ENCODE results near the gene MAN2B2. TPM values are rescaled to one million over a fixed set of nuclear protein-coding genes. Genes with fewer than 3 reads are reported as not detected.

The MAN2B2 gene
- total RNA-seq = 10 to 100 TPM in 1 of 2 donors, 1 to 10 TPM in 1; 9.2 to 15.0 TPM
- polyA plus RNA-seq (ENCODE audit: insufficient read length in 2 of 2) = 10 to 100 TPM; 20.6 to 22.4 TPM
- long read RNA-seq, donor 1, full-length matches to known transcripts = 2 of 98 reads
- long read RNA-seq, donor 1, partial matches to known transcripts = 5 of 98 reads
- long read RNA-seq, donor 1, other reads (novel, unspliced or antisense) = 91 of 98 reads
- long read RNA-seq, donor 2 = 0 reads
- long read RNA-seq, donor 3, partial matches to known transcripts = 0 of 5 reads
- long read RNA-seq, donor 3, other reads (novel, unspliced or antisense) = 5 of 5 reads
- long read RNA-seq, donor 4 = 0 reads

- peak within 1 kb of the TSS; percentile 76 for H3K4me3 ChIP-seq (ENCODE audit: low read depth, low read length)
- DNase-seq (ENCODE audit: low read depth in 4 of 6, low spot score in 6 of 6) = peak; percentile 38 to 95 (median 74)
- no peaks in the 10 kb centered on the region for H3K27me3 ChIP-seq (ENCODE audit: control insufficient read depth, insufficient read depth, low read length)
- H3K36me3 ChIP-seq (ENCODE audit: control insufficient read depth, insufficient read depth, low read length) = peaks cover 36% of the 10 kb centered on the region
- under 1% methylated on average over 57 of the region's 62 CpGs for WGBS (ENCODE audit: insufficient coverage)
- peaks cover 30% of the 10 kb centered on the region for H3K4me1 ChIP-seq (ENCODE audit: control insufficient read depth, insufficient read depth, low read length)
- no peak within 1 kb of the TSS for H3K27ac ChIP-seq (ENCODE audit: low read depth, low read length)
- H3K9me3 ChIP-seq (ENCODE audit: control insufficient read depth, insufficient read depth, low read length) = no peaks in the 10 kb centered on the region
These were observed at the start of gene MAN2B2 for GRCh38 chr4:6574747-6575502. TSS of gene MAN2B2 (plus strand) at chr4:6575189. CDS start at chr4:6575211, 22 bp downstream.

GRCh38 chr4:6525474-6525873 is 49.5 kb upstream of the MAN2B2 start:
- H3K27me3 ChIP-seq (ENCODE audit: control insufficient read depth, insufficient read depth, low read length) = no peaks in the 10 kb centered on the region
- no peak overlapping the region for H3K4me3 ChIP-seq (ENCODE audit: low read depth, low read length)
- peaks cover 14% of the 10 kb centered on the region for H3K4me1 ChIP-seq (ENCODE audit: control insufficient read depth, insufficient read depth, low read length)
- no peaks in the 10 kb centered on the region for H3K36me3 ChIP-seq (ENCODE audit: control insufficient read depth, insufficient read depth, low read length)
- no peak for DNase-seq (ENCODE audit: low read depth in 4 of 6, low spot score in 6 of 6)
- H3K27ac ChIP-seq (ENCODE audit: low read depth, low read length) = no peak overlapping the region
- 90% methylated on average over 3 of the region's 9 CpGs for WGBS (ENCODE audit: insufficient coverage)
- H3K9me3 ChIP-seq (ENCODE audit: control insufficient read depth, insufficient read depth, low read length) = no peaks in the 10 kb centered on the region

- Histone ChIP-seq H3K9me3 (ENCODE audit: control insufficient read depth, insufficient read depth, low read length) (no peaks in the 10 kb centered on the region), H3K36me3 (ENCODE audit: control insufficient read depth, insufficient read depth, low read length) (no peaks in the 10 kb centered on the region), H3K4me1 (ENCODE audit: control insufficient read depth, insufficient read depth, low read length) (peaks cover 12% of the 10 kb centered on the region), H3K27me3 (ENCODE audit: control insufficient read depth, insufficient read depth, low read length) (no peaks in the 10 kb centered on the region), H3K27ac (ENCODE audit: low read depth, low read length) (no peak overlapping the region), H3K4me3 (ENCODE audit: low read depth, low read length) (no peak overlapping the region)
- DNase-seq (ENCODE audit: low read depth in 4 of 6, low spot score in 6 of 6) = peak in 1 of 6 donors; percentile 49
- 68% methylated on average over 4 of the region's 5 CpGs for WGBS (ENCODE audit: insufficient coverage)
These were observed 48.8 kb upstream of the MAN2B2 start for GRCh38 chr4:6526156-6526555.

GRCh38 chr4:6526671-6527091 is 48.3 kb upstream of the MAN2B2 start:
- Histone ChIP-seq H3K4me1 (ENCODE audit: control insufficient read depth, insufficient read depth, low read length) (peaks cover 12% of the 10 kb centered on the region), H3K4me3 (ENCODE audit: low read depth, low read length) (no peak overlapping the region), H3K27me3 (ENCODE audit: control insufficient read depth, insufficient read depth, low read length) (no peaks in the 10 kb centered on the region), H3K9me3 (ENCODE audit: control insufficient read depth, insufficient read depth, low read length) (no peaks in the 10 kb centered on the region), H3K36me3 (ENCODE audit: control insufficient read depth, insufficient read depth, low read length) (no peaks in the 10 kb centered on the region), H3K27ac (ENCODE audit: low read depth, low read length) (no peak overlapping the region)
- peak in 2 of 6 donors; percentile 24 to 70 for DNase-seq (ENCODE audit: low read depth in 4 of 6, low spot score in 6 of 6)
- WGBS (ENCODE audit: insufficient coverage) = 31% methylated on average over 6 of the region's 9 CpGs

- 94% methylated on average over 4 of the region's 8 CpGs for WGBS (ENCODE audit: insufficient coverage)
- no peaks in the 10 kb centered on the region for H3K27me3 ChIP-seq (ENCODE audit: control insufficient read depth, insufficient read depth, low read length)
- no peak overlapping the region for H3K4me3 ChIP-seq (ENCODE audit: low read depth, low read length)
- H3K36me3 ChIP-seq (ENCODE audit: control insufficient read depth, insufficient read depth, low read length) = no peaks in the 10 kb centered on the region
- no peaks in the 10 kb centered on the region for H3K9me3 ChIP-seq (ENCODE audit: control insufficient read depth, insufficient read depth, low read length)
- H3K27ac ChIP-seq (ENCODE audit: low read depth, low read length) = no peak overlapping the region
- peaks cover 12% of the 10 kb centered on the region for H3K4me1 ChIP-seq (ENCODE audit: control insufficient read depth, insufficient read depth, low read length)
- no peak for DNase-seq (ENCODE audit: low read depth in 4 of 6, low spot score in 6 of 6)
These were observed 47.7 kb upstream of the MAN2B2 start for GRCh38 chr4:6527259-6527658.

- 88% methylated on average over 25 of the region's 26 CpGs for WGBS (ENCODE audit: insufficient coverage)
- Histone ChIP-seq H3K4me1 (ENCODE audit: control insufficient read depth, insufficient read depth, low read length) (peaks cover 16% of the 10 kb centered on the region), H3K27ac (ENCODE audit: low read depth, low read length) (no peak overlapping the region), H3K9me3 (ENCODE audit: control insufficient read depth, insufficient read depth, low read length) (no peaks in the 10 kb centered on the region), H3K36me3 (ENCODE audit: control insufficient read depth, insufficient read depth, low read length) (no peaks in the 10 kb centered on the region), H3K4me3 (ENCODE audit: low read depth, low read length) (no peak overlapping the region), H3K27me3 (ENCODE audit: control insufficient read depth, insufficient read depth, low read length) (no peaks in the 10 kb centered on the region)
- DNase-seq (ENCODE audit: low read depth in 4 of 6, low spot score in 6 of 6) = no peak
These were observed 47.0 kb upstream of the MAN2B2 start for GRCh38 chr4:6527683-6528595.

- Histone ChIP-seq H3K9me3 (ENCODE audit: control insufficient read depth, insufficient read depth, low read length) (no peaks in the 10 kb centered on the region), H3K4me3 (ENCODE audit: low read depth, low read length) (no peak overlapping the region), H3K4me1 (ENCODE audit: control insufficient read depth, insufficient read depth, low read length) (peaks cover 16% of the 10 kb centered on the region), H3K27me3 (ENCODE audit: control insufficient read depth, insufficient read depth, low read length) (no peaks in the 10 kb centered on the region), H3K27ac (ENCODE audit: low read depth, low read length) (no peak overlapping the region), H3K36me3 (ENCODE audit: control insufficient read depth, insufficient read depth, low read length) (no peaks in the 10 kb centered on the region)
- DNase-seq (ENCODE audit: low read depth in 4 of 6, low spot score in 6 of 6) = peak in 1 of 6 donors; percentile 29
- 59% methylated on average over 10 of the region's 10 CpGs for WGBS (ENCODE audit: insufficient coverage)
These were observed 46.0 kb upstream of the MAN2B2 start for GRCh38 chr4:6529021-6529420.

- Histone ChIP-seq H3K4me3 (ENCODE audit: low read depth, low read length) (no peak overlapping the region), H3K36me3 (ENCODE audit: control insufficient read depth, insufficient read depth, low read length) (no peaks in the 10 kb centered on the region), H3K27me3 (ENCODE audit: control insufficient read depth, insufficient read depth, low read length) (no peaks in the 10 kb centered on the region), H3K9me3 (ENCODE audit: control insufficient read depth, insufficient read depth, low read length) (no peaks in the 10 kb centered on the region), H3K4me1 (ENCODE audit: control insufficient read depth, insufficient read depth, low read length) (peaks cover 16% of the 10 kb centered on the region), H3K27ac (ENCODE audit: low read depth, low read length) (no peak overlapping the region)
- WGBS (ENCODE audit: insufficient coverage) = 96% methylated on average over 14 of the region's 15 CpGs
- no peak for DNase-seq (ENCODE audit: low read depth in 4 of 6, low spot score in 6 of 6)
These were observed 44.7 kb upstream of the MAN2B2 start for GRCh38 chr4:6530301-6530700.

GRCh38 chr4:6530964-6531363 is 44.0 kb upstream of the MAN2B2 start:
- Histone ChIP-seq H3K27ac (ENCODE audit: low read depth, low read length) (no peak overlapping the region), H3K27me3 (ENCODE audit: control insufficient read depth, insufficient read depth, low read length) (no peaks in the 10 kb centered on the region)

More at GRCh38 chr4:6530964-6531363, 44.0 kb upstream of the MAN2B2 start:
- Histone ChIP-seq H3K36me3 (ENCODE audit: control insufficient read depth, insufficient read depth, low read length) (no peaks in the 10 kb centered on the region), H3K9me3 (ENCODE audit: control insufficient read depth, insufficient read depth, low read length) (no peaks in the 10 kb centered on the region), H3K4me1 (ENCODE audit: control insufficient read depth, insufficient read depth, low read length) (peaks cover 16% of the 10 kb centered on the region), H3K4me3 (ENCODE audit: low read depth, low read length) (no peak overlapping the region)
- 78% methylated on average over 7 of the region's 9 CpGs for WGBS (ENCODE audit: insufficient coverage)
- no peak for DNase-seq (ENCODE audit: low read depth in 4 of 6, low spot score in 6 of 6)

Measured in spinal cord (tissue), 10 donors.